ENCODE data around the gene MYOD1.

GRCh38 chr11:17763703-17764102 lies 44.3 kb downstream of the MYOD1 start:
- TF ChIP-seq, protein P1, sequence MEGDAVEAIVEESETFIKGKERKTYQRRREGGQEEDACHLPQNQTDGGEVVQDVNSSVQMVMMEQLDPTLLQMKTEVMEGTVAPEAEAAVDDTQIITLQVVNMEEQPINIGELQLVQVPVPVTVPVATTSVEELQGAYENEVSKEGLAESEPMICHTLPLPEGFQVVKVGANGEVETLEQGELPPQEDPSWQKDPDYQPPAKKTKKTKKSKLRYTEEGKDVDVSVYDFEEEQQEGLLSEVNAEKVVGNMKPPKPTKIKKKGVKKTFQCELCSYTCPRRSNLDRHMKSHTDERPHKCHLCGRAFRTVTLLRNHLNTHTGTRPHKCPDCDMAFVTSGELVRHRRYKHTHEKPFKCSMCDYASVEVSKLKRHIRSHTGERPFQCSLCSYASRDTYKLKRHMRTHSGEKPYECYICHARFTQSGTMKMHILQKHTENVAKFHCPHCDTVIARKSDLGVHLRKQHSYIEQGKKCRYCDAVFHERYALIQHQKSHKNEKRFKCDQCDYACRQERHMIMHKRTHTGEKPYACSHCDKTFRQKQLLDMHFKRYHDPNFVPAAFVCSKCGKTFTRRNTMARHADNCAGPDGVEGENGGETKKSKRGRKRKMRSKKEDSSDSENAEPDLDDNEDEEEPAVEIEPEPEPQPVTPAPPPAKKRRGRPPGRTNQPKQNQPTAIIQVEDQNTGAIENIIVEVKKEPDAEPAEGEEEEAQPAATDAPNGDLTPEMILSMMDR (IDR thresholded peaks at IDR 0.05) = no peak
- no peak for TF ChIP-seq POLR2A (IDR thresholded peaks at IDR 0.05)

Data from adrenal gland (tissue), 5 donors.